ENCODE results near the gene ARPC2.

Gene ARPC2

DNA sequence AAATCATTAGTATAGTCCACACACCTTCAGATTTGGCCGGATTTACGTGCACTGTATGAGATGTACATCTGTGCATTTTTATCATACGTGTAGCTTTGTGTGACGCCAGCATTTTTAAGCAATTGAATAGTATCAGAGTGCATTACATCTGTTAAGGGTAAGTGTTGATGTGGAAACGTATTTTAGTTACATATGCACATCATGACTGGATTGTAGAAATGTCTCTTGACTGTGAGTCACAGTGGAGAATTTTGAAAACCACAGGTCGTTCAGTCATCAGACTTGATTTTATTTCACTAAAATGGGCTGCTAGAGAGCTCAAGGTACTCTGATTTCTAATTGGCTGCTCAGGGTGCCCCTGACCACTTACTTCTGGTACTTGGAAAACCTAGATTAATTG, 38.5 kb downstream of the ARPC2 start:
- no peak for DNase-seq

GRCh38 chr2:218256612-218257350, 39.8 kb downstream of the ARPC2 start:
- DNase-seq = no peak

DNA sequence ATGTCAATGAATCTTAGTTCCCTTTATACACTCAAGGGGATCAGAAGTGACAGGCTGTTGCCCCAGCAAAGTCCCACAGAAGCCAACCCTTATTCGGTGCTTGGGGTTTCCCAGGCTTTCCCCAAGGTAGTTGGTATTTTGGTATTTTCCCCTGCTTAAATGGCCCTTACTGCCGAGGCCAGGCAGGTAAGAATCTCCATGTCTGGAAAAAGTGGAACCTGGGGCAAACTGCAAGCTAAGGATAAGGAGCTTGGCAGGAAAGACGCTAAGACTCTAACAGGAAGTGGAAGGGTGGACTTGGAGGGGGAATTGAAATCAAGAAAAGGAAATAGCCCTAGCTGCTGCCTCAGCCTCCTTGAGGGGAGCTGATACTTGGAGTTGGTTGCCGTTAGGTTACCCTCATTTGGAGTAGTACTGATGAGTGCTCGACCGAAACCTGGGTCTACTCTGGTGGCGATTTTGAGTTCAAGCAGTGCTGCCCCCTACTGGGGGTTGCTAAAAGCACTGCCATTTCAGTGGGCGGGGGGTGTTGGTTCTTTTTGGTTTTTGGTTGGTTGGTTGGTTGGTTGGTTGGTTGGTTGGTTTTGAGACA, 40.5 kb downstream of the ARPC2 start:
- no peak for DNase-seq

DNA sequence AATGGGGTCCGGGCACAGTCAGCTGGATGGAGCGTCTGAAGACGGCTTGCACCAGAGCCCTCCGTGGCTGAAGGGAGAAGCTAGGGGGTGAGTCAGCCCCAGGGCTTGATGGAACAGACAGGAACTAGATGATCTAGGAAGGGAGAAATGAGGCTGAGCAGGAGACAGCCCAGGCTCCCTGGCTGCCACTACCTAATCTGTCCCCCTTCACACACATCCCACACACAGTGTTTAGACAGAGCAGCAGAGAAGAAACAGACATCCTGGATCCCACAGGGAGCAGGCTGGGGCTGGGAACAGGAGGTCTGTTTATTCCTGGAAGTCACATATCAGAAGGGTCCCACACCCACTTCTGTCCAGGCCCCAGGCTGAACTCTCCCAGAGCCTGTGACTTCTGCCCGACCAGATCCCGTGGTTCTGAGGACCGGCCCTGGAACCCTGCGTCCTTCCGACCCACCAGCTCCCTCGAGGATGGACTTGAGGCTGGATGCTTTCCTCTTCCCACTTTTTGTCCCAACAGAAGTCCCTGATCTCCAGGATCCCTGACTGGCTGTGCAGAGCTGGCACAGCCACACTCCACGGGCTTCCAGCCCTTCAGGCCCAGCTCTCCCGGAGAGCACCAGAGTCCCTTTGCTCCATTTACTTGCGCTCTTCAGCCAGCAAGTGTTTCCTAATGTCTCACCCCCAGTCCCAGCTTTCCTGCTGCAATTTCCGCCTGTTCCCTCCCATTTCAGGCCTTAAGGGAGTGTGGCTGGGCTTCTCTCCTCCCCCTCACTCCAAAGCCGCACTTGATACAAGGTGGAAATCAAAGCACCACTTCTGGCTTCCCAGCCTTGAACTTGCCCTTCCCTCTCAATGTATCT, 42.3 kb downstream of the ARPC2 start:
- no peak for DNase-seq

DNA sequence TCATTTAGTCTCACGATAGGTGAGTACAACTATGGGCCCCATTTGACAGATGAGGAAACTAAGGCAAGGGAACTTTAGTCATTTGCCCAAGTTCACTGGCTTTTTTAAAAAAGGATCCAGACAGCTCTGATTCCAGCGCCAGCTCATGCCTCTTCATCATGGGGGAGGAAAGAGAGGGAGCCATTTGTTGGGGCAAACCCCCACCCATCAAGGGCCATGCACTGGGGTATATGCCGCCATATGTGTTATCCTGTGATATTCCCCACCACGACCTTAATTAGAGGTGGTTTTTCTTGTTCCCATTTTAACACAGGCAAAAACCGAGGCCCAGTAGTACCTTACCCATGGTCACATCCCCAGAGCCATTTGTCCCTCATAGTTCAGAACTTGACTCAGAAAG, 43.2 kb downstream of the ARPC2 start:
- no peak for DNase-seq

DNA sequence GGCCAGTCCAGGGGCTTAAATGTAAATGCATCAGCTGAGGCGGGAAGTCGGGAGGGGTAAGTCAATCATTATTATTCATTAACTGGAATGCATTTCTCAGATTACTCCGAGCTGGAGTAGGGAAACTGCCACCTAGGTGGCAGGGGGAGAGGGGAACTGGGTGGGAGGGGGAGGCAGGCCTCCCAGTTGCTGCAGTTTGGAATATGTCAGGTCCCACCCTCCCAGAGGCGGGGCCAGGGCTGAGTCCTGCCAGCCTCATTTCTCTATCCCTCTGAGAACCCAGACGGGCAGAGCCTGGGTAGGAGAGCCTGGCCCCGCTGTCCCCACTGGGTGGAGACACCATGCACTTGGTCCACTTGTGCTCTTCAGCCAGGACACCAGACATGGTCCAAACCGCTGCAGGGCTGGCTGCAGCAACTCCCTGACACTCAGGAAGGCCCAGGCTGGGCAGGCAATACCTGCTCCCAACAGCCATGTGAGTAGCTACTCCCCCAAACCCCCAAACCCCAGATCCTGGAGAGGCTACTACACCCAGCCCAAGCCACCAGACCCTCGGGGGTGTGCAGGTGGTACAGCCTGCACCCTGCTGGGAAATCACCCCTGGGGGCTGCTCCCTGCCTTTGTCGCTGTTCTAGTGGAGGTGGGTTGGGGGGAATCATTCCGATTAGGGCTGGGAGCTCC, 43.9 kb downstream of the ARPC2 start, which contains the start of gene GPBAR1:
GPBAR1 (plus strand) TSS at position 274 of the 681 bp plus-strand sequence. CDS start 1,710 bp downstream, outside the sequence.
- no peak for DNase-seq

DNA sequence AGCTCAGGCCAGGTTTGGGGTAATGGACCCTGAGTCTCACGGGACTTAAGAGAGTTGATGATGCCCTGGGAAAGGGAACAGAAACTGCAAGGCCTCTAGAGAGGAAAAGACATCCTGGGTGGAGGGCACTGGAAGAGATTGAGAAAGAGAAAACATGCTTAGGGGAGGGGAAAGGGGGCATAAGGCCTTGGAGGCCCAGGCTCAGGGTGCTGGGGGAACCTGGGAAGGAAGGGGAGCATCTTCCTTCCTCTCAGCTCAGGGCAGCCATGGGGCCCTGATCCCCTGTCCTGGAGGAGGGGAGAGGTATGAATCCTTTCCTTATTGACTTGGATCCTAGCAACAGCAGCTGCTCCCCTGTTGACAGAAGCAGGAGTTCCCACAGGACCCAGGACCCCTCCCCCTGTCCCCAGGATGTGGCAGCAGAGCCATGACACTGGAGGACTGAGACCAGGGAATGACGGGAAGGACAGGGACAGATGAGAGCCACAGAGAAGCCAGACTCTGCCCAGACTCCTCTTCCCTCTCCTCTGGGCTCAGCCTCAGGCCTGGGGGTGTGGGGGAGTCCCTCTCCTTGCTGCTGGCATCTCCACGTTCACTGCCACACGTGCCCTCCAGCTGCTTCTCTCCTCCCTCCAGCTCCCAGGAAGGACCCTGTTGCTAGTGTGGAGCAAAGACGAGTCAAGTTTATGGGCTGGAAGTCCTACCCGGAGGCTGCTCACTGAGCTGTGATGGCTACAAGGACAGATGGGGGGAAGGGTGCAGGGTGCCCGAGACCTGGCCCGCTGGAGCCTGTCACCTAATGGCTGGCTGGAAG, 44.6 kb downstream of the ARPC2 start:
- DNase-seq = no peak

GRCh38 chr2:218262237-218262600, 45.2 kb downstream of the ARPC2 start:
- DNase-seq = no peak

- no peak for DNase-seq
Measured at GRCh38 chr2:218262631-218263586, 45.9 kb downstream of the ARPC2 start.

DNA sequence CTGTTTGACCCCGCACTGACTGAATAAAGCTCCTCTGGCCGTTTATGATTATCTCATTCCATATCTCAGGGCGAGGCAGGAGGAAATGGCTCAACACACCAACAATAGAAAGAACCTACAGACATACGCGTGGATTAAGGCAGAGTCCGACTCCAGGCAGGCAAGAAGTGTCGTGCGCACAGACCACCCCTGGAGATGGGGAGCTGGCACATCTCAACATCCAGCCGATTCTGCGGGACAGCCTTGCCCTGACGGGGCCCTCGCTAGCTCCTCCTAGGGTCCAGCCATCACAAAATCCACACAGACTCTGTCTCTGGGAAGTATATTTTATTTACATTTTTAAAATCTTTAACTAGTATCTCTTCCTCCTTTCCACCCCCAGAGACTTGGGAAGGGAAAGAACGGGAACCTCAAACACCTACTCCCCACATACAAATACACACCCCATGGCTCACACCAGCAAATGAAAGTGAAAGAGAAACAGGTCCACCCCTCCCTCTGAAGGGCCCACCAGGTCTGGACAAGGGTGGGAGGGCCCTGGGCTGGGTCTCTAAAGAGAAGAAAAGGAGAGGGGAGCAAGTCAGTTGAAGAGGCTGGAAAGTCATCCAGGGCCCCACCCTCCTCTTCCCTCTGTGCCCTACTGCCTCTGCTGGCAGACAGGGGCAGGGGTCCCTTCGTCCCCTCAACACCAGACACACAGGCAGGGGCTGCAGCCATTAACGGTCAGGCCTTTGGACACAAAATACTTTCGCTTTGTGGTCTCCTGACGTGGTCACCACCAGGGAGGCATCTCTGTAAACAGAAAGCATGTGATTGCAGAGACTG, 47.0 kb downstream of the ARPC2 start:
- no peak for DNase-seq

DNA sequence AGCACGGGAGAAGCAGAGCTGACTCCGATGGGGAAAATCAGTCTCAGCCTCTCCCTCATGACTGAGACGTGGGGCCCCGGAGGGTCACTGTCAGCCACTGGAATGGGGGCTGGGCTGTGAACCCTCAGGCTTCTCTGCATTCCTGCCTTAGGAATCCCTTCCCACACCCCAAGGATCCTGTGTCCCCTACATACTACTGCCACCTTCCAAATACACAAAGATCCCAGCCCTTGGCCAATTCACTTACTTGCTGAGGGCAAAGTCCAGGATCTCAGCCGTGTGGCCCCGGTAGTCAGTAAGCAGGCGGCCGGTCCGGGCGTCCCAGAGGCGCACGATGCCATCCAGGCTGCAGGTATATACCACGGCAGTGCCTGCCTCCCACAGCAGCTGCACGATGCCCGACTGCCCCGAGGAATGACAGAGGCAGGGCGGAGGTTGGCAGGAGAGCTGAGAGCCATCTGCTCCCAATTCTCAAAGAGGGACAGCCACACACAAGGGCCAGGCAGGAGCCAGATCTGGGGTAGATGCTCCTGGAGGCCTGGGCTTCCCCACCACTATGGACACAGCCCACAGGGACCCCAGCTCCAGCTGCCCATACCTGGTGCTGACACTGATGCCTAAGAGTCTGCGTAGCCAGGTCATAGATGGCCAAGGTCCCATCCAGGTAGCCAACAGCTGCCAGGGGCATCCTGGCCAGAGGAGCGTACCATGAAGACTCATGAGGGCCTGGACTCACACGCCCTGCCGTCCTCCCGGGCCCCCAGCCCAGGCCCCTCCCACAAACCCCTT, 48.0 kb downstream of the ARPC2 start:
- no peak for DNase-seq

DNA sequence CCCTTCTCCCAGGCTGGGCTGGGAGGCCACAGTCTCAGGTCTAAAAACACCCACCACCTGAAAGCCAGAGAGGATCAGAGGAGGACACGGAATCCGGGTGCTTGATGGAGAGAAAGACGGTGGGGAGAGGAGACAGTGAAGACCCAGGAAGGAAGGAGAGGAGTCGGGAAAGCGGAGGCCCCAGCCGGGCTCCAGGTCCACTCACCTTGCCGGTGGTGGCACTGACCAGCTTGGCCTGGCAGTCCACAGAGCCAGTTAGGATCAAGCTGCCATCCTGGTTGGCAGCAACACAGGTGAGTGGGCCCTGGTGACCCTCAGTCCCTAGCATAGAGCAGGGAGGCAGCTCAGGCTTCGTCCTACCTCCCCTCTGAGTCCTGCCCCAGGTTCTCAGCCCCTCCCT, 48.6 kb downstream of the ARPC2 start:
- DNase-seq = no peak

DNA sequence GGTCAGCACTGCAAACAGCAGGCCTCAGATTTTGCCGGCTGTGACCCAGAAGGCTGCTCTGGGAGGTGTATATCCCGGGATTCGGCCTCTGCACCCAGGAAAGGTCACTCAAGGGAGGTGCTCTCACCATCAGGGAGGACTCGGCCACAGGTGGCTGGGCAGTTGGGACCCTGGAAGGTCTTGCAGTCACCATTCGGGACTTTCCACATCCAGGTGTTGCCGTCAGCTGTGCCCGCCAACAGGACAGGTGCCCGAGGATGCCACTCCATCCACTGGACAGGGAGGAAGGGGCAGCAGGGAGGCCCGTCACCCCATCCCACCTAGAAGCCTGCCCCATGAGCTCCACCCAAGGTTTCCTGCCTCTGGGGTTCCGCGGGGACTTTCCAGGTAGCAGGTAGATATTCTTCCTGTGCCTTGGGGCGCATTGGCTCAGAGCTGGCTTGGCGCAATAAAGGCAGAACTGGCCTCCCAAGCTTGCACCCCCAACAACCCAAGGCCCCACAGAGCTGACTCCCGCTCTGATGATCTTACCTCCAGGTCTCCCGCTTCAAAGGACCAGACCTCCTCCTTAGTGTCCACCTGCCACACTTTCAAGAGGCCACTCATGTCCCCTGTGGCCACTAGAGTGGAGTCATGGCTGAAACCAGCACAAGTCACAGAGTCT, 49.5 kb downstream of the ARPC2 start:
- DNase-seq = no peak

GRCh38 chr2:218267259-218267658, 50.3 kb downstream of the ARPC2 start:
- no peak for DNase-seq

GRCh38 chr2:218269900-218270720, 53.1 kb downstream of the ARPC2 start, which contains the start of the genes AAMP and PNKD:
Gene AAMP (minus strand): TSS chr2:218270137. CDS start chr2:218270086, 51 bp downstream.
Gene PNKD (plus strand): TSS chr2:218270519. CDS start chr2:218270536, 17 bp downstream.
- peak; percentile 99 for DNase-seq

DNA sequence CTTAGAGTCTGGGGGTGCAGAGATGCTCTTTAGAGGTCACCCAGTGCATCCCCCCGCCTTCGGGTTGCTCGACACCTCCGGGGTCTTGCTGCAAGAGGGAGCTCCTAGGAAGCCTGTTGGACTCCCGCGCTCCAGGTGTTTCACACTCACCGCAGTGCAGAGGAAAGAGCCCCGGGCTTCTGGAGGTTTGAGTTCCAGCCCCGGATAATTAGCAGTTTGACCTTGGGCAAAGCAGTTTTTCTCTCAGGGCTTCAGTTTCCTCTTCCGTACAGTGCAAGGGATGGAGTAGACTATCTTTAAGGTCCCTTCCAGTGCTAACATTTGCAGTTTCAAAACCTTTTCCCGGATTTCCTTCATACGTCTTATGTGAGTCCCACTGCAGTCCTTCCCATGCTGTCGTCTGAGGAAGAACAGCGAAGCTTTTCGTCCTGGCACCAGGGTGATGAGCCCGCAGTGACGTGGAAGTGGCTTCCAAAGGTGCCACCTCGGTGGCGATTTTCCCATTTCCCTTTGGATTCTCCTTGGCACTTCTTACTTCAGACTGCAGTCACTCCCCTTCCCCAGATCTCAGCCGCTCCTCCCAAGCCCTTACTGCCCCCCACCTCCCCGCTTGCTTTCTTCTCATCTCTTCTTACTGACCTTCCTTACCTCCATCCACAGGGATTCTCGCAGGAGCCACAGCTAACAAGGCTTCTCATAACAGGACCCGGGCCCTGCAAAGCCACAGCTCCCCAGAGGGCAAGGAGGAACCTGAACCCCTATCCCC, 53.9 kb downstream of the ARPC2 start:
- DNase-seq = no peak

DNA sequence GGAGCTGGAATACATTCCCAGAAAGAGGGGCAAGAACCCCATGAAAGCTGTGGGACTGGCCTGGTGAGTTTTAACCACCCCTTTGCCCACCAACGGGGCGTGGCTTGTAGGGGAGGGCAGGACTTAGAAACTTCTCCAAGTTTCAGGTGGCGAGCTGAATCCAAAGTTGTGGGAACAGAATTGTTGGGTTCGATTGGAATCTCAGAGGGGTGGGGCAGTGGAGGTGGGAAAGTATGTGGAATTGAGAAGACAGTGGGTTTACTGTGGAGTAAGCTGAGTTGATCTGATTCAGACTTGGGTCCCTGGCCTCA, 54.5 kb downstream of the ARPC2 start:
- no peak for DNase-seq

Data from NCI-H2081 (cell line).